HG02759 (cell line): ENCODE measurements around the gene IGSF5.

ENCODE experiments used
- ATAC-seq: cut with Tn5 transposase; IDR thresholded peaks from one replicate; pipeline ENCODE4 v1.9.1; 2021; ENCODE audit warnings: mild to moderate bottlenecking, moderate library complexity; ENCODE audit not compliant: unreplicated experiment

Gene IGSF5

DNA sequence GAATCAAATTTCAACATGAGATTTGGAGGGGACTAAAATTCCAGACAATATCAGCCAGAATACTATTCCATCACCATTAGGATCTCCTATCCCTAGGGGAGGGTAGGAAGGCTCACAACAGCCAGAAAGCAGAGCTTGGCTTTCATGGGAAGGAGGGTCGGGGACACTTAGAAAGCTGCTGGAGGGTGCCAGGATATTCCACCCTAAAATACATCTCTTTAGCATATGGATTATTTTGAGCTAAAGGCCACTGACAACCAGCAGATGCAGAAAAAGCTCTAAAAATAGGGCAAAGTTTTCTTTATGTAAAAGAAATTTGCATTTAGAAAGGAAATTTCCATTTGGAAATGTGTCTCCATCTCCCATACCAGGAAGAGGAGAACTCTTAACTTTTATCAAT lies 68.0 kb downstream of the IGSF5 start:
- no peak for ATAC-seq

DNA sequence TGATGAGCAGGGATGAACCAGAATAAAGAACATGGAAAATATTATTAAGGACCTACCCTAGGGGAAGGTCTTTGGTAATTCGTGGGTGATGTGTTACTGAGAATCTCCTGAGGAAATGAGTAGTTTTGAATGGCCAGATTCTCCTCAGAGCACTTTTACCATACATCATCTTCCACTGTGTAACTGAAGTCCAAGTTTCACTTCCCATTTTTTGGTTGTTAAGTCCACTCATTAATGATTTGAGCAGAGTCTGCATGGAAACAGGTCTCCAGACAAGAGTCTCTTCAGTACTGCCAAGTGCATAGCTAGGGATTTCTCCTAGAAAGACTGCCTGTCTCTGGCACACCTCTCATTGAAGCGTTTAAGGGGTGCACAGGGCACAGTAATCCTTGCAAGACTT lies 73.6 kb downstream of the IGSF5 start:
- ATAC-seq = no peak

DNA sequence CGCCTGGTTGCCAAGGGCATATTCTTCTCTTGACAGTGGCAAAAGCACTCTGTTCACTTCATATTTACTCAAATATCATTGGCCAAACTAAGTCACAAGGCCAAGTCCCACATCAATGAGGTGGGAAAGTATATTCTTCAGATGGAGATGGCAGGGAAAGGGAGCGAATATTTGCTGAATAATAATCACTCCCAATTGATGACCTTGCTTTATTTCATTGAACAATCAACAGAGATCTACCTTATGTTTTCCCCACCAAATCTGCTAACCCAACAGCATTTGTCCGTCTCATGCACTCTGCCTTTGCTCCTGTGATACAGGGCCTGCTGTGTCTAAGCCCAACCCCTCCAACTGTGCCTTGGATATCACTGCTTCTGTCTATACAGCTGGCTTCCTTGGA lies 77.1 kb downstream of the IGSF5 start:
- no peak for ATAC-seq

DNA sequence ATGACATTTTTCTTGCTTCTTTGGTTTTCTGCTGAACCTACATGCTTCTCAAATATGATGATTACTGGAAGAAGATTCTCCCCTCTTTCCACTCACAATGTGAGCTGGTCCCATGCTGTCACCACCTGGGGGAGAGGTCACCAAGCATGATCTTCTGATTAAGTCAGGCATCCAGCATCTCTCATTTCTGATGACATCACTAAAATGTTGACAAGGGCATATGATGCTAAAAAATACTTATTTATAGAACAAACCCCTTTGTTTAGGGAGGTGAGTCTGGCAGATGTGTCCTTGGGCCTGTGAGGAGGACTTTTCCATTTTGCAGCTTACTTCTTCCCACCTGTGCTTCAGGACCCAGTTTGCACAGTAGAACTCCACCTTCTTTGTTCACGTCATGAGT lies 80.3 kb downstream of the IGSF5 start:
- no peak for ATAC-seq

DNA sequence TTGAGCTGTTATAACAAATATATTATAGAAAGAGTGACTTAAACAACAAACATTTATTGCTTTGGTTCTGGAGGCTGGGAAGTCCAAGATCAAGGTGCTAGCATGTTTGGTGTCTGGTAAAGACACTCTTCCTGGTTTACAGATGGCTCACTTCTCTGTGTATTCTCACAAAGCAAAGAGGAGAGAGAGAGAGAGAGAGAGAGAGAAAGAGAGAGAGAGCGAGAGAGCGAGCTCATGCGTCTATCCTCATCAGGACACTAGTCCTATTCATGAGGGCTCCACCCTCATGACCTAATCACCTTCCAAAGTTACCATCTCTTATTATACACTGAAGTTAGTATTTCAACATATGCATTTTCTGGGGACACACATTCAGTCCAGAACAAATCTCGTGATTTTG lies 89.6 kb downstream of the IGSF5 start:
- no peak for ATAC-seq

DNA sequence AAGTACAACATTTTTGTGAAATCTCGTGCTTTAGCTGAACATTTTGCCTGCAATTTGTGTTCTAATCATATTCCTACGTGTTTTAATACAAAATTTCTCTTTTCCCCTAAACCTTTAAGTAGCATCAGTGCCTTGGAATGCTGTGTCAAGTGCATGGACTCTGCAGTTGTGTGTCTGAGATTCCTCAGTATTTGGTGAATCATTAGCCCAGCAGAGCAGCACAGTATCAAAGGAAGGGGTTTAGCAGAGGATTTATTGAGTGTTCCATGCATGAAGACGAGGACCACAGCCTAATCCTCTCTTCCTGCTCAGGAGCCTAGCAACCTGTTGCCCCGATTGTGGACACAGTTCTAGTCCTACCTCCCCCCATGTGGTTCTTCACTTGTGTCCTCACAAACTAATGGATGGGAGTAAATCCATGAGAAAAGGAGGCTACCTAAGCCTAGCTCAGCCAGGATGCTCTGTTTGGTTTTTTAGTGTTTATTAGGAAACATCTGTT lies 92.9 kb downstream of the IGSF5 start:
- no peak for ATAC-seq

DNA sequence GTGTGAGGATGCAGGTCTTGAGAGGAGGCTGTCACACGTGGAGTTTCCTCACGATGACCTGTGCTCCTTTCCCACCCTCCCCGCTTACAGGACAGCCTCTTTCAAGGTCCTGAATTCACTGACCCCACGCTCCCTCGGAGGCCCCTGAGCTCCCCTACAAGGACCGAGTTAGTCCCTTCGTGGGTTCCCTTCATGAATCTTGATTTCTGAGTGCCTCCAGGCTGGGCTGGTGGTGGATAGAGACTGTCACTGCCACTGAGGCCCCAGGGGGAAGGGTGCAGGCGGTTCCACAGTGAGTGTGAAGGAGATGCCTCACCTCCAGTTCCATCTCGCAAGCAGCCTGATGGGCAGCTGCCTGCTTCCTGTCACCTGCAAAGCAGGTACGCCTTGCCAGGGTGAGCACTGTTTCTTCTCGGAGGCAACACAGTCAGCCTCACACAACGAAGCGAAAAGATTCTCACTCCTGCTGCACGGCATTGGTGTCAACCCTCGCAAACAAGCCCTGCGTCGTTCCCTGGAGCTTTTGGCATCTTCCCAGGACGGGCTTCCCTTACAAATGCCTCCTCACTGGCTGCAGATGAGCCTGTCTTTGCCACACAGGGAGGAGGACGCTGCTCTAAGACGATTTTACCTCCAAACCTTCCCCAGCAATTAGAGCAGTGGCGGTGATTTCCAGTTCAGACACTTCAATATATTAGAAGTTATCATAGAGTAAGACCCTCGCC lies 95.6 kb downstream of the IGSF5 start:
- no peak for ATAC-seq

DNA sequence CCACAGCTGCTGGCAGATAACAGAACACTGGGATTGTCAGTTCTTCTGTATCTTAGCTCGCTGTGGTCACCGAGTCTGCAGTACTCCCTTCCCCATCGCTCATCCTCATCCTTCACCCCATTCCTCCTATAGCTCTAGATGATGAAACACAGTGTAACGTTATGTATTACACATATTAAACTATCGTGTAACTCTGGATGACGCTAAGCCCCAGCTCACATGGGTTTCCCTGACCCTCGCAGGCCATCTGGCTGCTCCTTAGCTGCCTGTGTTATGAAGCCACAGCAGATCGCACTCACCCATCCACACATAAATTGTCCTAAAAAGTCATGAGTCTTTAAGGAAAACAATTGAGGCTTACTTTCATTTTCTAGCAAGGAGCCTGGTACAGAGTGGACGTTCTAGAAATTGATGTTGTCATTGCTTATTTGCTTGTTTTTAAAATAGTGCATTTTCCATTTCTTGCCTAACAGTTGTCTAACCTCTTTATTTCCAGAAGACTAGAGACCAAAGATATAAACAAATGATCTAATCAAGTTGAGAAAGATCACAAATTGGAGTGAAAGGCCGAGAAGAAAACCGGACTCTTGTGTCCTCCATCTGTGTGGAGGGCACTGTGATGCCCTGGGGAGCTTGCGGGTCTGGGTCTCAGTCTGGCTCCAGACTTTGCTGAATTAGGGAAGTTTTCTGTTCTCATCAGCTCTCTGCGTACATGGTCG lies 97.9 kb downstream of the IGSF5 start:
- no peak for ATAC-seq

DNA sequence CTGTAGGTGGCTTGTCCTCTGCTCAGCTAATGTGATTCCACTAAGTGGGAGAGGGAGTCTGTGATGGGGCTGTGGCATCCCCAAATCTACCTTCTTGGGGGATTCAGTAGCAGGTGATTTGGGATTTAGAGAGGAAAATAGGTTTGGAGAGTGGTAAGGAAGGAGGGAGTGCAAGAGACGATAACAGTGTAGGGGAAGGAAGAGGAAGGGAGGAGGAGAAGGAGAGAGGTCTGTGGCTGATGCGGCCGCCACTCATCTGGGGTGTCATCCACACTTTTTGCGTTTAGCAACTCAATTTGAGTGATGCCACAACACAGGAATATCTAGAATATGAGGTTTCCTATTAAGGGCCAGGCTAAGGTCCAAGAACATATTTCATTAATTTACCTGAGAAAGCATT lies 98.5 kb downstream of the IGSF5 start:
- no peak for ATAC-seq

DNA sequence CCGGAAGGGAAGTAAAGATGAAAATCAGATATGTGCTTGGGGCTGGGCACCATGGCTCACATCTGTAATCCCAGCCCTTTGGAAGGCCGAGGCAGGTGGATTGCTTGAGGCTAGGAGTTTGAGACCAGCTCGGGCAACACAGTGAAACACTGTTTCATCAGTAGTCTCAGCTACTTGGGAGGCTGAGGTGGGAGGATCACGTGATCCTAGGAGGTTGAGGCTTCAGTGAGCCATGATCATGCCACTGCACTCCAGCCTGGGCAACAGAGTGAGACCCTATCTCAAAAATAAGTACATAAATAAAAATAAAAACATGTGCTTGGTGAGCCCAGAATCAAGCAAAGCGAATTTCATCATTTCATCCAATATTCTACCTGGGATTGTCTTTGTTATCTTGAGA lies 98.9 kb downstream of the IGSF5 start:
- ATAC-seq = no peak

DNA sequence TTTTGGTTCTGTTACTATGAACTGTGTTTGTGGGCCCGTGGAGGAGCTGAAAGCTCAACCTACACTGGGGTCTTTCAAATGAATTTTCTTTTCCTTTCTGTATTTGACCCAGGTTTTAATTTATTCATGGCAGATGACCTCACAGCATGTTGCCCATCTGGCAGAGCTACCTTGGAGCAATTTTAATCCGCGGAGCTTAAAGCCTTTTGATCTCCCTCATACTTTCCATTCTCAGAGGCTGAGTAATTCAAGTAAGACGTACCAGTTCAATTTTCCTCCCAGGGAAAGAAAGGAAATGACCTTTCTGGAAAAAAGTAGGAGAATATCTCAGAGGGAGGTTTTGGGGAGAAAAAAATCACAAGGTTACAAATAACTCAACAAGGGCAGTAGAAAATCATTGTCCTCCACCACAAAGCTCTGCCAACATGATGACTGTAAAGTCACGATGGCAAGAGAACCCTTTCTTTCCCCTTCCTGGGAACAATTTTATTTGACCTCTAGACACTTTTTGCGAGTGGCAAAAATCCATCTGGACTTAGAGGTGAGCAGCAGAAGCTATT lies 100.7 kb downstream of the IGSF5 start:
- ATAC-seq = no peak

DNA sequence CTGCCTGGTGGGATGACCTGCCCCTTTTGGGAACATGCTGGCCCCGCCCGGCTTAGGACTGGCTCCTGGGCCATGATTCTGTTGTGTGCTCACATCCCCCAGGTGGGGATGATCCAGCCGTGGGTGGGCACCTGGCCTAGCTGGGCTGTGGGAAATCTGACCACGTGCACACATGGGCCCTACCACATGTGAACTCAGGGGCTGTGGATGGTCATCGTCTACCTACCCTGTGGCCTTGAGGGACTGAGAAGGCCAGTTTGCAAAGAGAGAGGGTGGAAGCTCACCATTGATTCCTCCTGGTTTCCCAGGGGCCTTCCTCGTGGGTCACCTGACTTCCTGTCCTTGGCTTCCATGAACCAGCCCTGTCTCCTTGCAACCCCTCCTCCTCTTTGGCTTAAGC lies 102.9 kb downstream of the IGSF5 start:
- no peak for ATAC-seq

DNA sequence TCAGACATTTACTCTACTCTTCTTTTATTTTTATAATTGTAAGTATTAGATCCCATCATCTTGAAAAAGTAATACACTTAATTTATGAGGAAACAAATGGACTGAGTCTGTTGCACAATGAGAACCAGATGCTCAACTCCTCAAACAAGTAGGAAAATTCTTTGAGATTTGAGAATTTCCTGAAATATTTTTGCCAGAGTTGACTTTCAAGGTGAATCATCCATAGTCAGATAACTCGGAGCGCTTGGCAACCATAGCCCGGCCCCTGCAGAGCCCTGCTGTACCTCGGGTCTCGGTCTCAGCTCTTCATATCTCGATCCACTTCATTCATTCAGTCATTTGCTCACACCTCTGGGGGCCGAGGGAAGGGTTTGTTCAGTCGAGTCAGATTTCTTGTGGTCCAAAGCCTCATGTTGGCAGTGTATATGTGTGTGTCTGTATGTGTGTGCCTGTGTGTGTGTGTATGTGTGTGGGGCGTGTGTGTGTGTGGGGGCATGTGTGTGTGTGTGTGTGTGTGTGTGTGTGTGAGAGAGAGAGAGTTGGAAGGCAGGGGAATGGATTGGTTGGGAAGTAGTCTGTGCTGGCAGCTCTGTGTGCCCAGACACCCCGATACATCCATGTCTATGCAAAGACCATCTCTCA lies 104.2 kb downstream of the IGSF5 start:
- no peak for ATAC-seq

DNA sequence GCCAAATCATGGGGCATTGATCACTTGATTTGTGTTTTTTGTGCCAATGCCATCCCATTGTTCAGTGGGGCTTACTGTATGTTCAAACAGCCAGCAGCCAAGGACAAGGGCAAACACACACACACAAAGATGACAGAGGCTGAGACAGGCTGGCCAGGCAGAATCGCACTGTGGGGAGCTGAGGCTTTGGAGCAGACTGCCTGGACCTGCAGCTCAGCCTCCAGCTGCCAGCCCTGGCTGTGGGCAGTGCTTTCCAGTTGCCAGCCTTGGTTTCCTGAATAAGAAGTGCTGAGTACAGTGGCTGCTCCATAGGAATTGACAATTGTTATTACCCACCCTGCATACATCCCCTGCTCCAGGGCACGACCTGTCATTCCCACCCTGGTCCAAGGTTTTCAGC lies 105.3 kb downstream of the IGSF5 start:
- ATAC-seq = no peak

DNA sequence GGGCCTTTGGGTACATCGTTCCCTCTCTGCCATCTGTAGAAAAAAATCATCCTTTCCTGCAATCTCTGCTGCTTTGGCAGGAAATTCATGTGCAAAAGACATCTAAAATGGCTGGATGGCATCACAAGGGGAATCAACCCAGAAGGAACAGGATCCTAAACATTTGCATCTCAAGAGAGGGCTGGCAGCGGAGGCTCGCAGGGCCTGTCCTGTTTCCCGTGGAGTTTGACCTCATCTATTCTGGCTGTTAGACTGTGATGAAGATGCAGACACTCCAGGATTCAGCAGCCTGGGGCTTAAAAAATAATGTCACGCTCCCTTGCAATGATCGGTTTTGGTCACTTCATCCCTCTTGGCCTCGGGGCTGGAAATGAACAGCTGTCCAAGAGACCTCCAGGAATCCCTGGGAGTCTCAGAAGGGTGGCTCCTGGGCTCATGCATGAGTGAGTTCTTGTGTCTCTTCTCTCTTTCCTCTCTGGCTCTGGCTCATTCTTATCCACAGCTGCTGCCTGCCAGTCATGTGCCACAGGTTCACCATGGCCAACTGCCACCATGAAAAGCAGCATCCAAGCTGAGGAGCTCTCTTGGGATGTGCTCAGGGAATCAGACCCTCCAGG lies 106.1 kb downstream of the IGSF5 start:
- ATAC-seq = no peak
